SK-N-SH (cell line): Measurements from ENCODE around the gene MAGEC3. TPM values are rescaled to one million over a fixed set of nuclear protein-coding genes. Genes with fewer than 3 reads are reported as not detected.

ENCODE experiments used
- CTCF ChIA-PET: fragments of 300-600, 350-600 bp; formaldehyde crosslinking; extraction: SDS; loops from one replicate; lab custom pipeline; 2021; lab: Yijun Ruan, JAX
- POLR2A ChIA-PET: fragments of 350-600 bp; sonication (Branson Sonifier 250); formaldehyde crosslinking; extraction: SDS; loops from one replicate; lab custom pipeline; 2020; ENCODE audit warnings: antibody characterized with exemption, inconsistent platforms; lab: Yijun Ruan, JAX
- DNase-seq: peaks from one replicate; pipeline ENCODE4 v3.0.0; 2012
- H2AFZ ChIP-seq: fragments of 200-600 bp; sonication (generic); 2 replicates; pipeline ENCODE4 v1.8.1; 2016; ENCODE audit warnings: antibody characterized with exemption, mild to moderate bottlenecking, low read depth
- H3F3A ChIP-seq: fragments of 200-600 bp; sonication (generic); replicated peaks from 2 replicates; pipeline ENCODE3; 2016; ENCODE audit warnings: antibody characterized with exemption, mild to moderate bottlenecking; ENCODE audit not compliant: insufficient read depth
- H3K27ac ChIP-seq, 2 experiments: fragments of 200-500 bp in 1 of 2; fragments of 200-600 bp in 1 of 2; sonication (Bioruptor generic) in 1 of 2; sonication (generic), shearing (Covaris generic) in 1 of 2; 2 replicates each; pipeline versions ENCODE4 v1.5.1 to v1.6.1; 2014 to 2016; ENCODE audit warnings: low read depth in 2 of 2, inconsistent platforms in 1 of 2, low read length in 1 of 2, mild to moderate bottlenecking in 1 of 2, mixed read lengths in 1 of 2
- H3K27me3 ChIP-seq: fragments of 200-600 bp; sonication (generic), shearing (Covaris generic); 2 replicates; pipeline ENCODE4 v1.6.1; 2016; ENCODE audit warnings: mixed run types; ENCODE audit not compliant: insufficient read depth
- H3K36me3 ChIP-seq, 2 experiments: fragments of 200-500 bp in 1 of 2; fragments of 200-600 bp in 1 of 2; sonication (Bioruptor generic) in 1 of 2; sonication (generic) in 1 of 2; replicated peaks in 1 of 2; 2 replicates each; pipeline versions ENCODE3 to v1.5.1; 2014 to 2016; ENCODE audit warnings: low read length in 1 of 2, mild to moderate bottlenecking in 1 of 2; ENCODE audit not compliant: insufficient read depth in 2 of 2, control insufficient read depth in 1 of 2
- H3K4me1 ChIP-seq, 2 experiments: fragments of 200-500 bp in 1 of 2; fragments of 200-600 bp in 1 of 2; sonication (Bioruptor generic) in 1 of 2; sonication (generic), shearing (Covaris generic) in 1 of 2; 2 replicates each; pipeline versions ENCODE4 v1.5.1 to v1.6.1; 2014 to 2016; ENCODE audit warnings: low read depth in 1 of 2, low read length in 1 of 2, mixed run types in 1 of 2; ENCODE audit not compliant: insufficient read depth in 2 of 2, control insufficient read depth in 1 of 2
- H3K4me2 ChIP-seq: fragments of 200-600 bp; sonication (generic), shearing (Covaris generic); 2 replicates; pipeline ENCODE4 v1.6.1; 2017; ENCODE audit warnings: mixed run types
- H3K4me3 ChIP-seq, 2 experiments: fragments of 200-500 bp in 1 of 2; fragments of 200-600 bp in 1 of 2; sonication (Bioruptor generic) in 1 of 2; sonication (generic), shearing (Covaris generic) in 1 of 2; 2 replicates each; pipeline versions ENCODE4 v1.5.1 to v1.8.1; 2014 to 2016; ENCODE audit warnings: low read depth in 2 of 2, inconsistent platforms in 1 of 2, low read length in 1 of 2, mild to moderate bottlenecking in 1 of 2, mixed read lengths in 1 of 2, moderate library complexity in 1 of 2
- H3K79me2 ChIP-seq: fragments of 200-600 bp; sonication (generic); 2 replicates; pipeline ENCODE4 v1.8.1; 2017; ENCODE audit warnings: mild to moderate bottlenecking; ENCODE audit not compliant: insufficient read depth
- H3K9ac ChIP-seq: fragments of 200-600 bp; sonication (generic); 2 replicates; pipeline ENCODE4 v1.6.1; 2017; ENCODE audit warnings: mixed run types
- H3K9me2 ChIP-seq: fragments of 200-600 bp; sonication (generic); 2 replicates; pipeline ENCODE4 v1.6.1; 2017; ENCODE audit warnings: mixed run types
- H3K9me3 ChIP-seq: fragments of 200-600 bp; sonication (generic); 2 replicates; pipeline ENCODE4 v1.6.1; 2017; ENCODE audit warnings: mixed run types, mild to moderate bottlenecking, moderate library complexity
- H4K20me1 ChIP-seq: fragments of 200-600 bp; sonication (generic); 2 replicates; pipeline ENCODE4 v1.6.1; 2017; ENCODE audit warnings: mild to moderate bottlenecking, mixed run types; ENCODE audit not compliant: insufficient read depth
- CTCF ChIP-seq: fragments of 200-600 bp; sonication (generic); IDR thresholded peaks from 2 replicates; pipeline ENCODE4 v1.6.1; 2017; ENCODE audit warnings: antibody characterized with exemption, mild to moderate bottlenecking, moderate library complexity
- EP300 ChIP-seq, 2 experiments: IDR thresholded peaks; 2 replicates each; pipeline versions ENCODE4 v1.4.0 to v1.6.1; 2012; ENCODE audit warnings: borderline replicate concordance in 1 of 2, low read depth in 1 of 2, low read length in 1 of 2
- EZH2phosphoT487 ChIP-seq: fragments of 200-600 bp; sonication (generic); IDR thresholded peaks from 2 replicates; pipeline ENCODE4 v1.6.1; 2017; ENCODE audit warnings: low read depth, mixed run types, mild to moderate bottlenecking, antibody characterized with exemption, moderate library complexity, borderline replicate concordance
- FOSL2 ChIP-seq: IDR thresholded peaks from 2 replicates; pipeline ENCODE4 v1.4.0; 2012; ENCODE audit warnings: low read depth, mild to moderate bottlenecking, moderate library complexity, borderline replicate concordance
- FOXM1 ChIP-seq: IDR thresholded peaks from 2 replicates; pipeline ENCODE4 v1.4.0; 2012; ENCODE audit warnings: low read depth, mild to moderate bottlenecking
- GATA2 ChIP-seq: sonication (generic); formaldehyde crosslinking; IDR thresholded peaks from 2 replicates; pipeline ENCODE4 v1.5.0; 2020; ENCODE audit warnings: mild to moderate bottlenecking, missing genetic modification reagents
- IRF3 ChIP-seq: fragments of 150-350 bp; IDR thresholded peaks from 2 replicates; pipeline ENCODE4 v1.6.1; 2016; ENCODE audit warnings: mild to moderate bottlenecking, low read depth, low read length
- JUND ChIP-seq: IDR thresholded peaks from 2 replicates; pipeline ENCODE4 v1.4.0; 2012
- MEF2A ChIP-seq: IDR thresholded peaks from 2 replicates; pipeline ENCODE4 v1.4.0; 2012; ENCODE audit warnings: low read depth, borderline replicate concordance
- NFIC ChIP-seq: IDR thresholded peaks from 2 replicates; pipeline ENCODE4 v1.4.0; 2012; ENCODE audit warnings: borderline replicate concordance
- PBX3 ChIP-seq: IDR thresholded peaks from 2 replicates; pipeline ENCODE4; 2012
- RAD21 ChIP-seq: IDR thresholded peaks from 2 replicates; pipeline ENCODE4 v1.6.1; 2012; ENCODE audit warnings: mild to moderate bottlenecking, low read length
- RFX5 ChIP-seq: IDR thresholded peaks from 2 replicates; pipeline ENCODE4 v1.6.1; 2012; ENCODE audit warnings: mild to moderate bottlenecking, improper control_type of control experiment, low read length
- RXRA ChIP-seq: IDR thresholded peaks from 2 replicates; pipeline ENCODE4 v1.4.0; 2012; ENCODE audit warnings: low read depth, mild to moderate bottlenecking, borderline replicate concordance
- SIN3A ChIP-seq: IDR thresholded peaks from 2 replicates; pipeline ENCODE4 v1.6.1; 2012; ENCODE audit warnings: low read depth, mild to moderate bottlenecking, low read length, moderate library complexity, borderline replicate concordance
- TAF1 ChIP-seq: IDR thresholded peaks from 2 replicates; pipeline ENCODE4 v1.6.1; 2012; ENCODE audit warnings: low read depth, mild to moderate bottlenecking, low read length, moderate library complexity, borderline replicate concordance
- TCF12 ChIP-seq: IDR thresholded peaks from 2 replicates; pipeline ENCODE4 v1.4.0; 2012
- USF2 ChIP-seq: fragments of 150-350 bp; IDR thresholded peaks from 2 replicates; pipeline ENCODE4 v1.6.1; 2017; ENCODE audit warnings: antibody characterized with exemption, low read length, low read depth, borderline replicate concordance
- YY1 ChIP-seq: IDR thresholded peaks from 2 replicates; pipeline ENCODE4 v1.4.0; 2012; ENCODE audit warnings: low read depth, mild to moderate bottlenecking
- ZBTB33 ChIP-seq: IDR thresholded peaks from 2 replicates; pipeline ENCODE4 v1.4.0; 2012; ENCODE audit warnings: low read depth, borderline replicate concordance
- WGBS: methylation state at CpG from one replicate; pipeline ENCODE4 v1.1.6; 2017; ENCODE audit warnings: low lambda C conversion rate; 5-methylcytosine and 5-hydroxymethylcytosine counted together
- polyA plus RNA-seq, 3 experiments: library from polyadenylated mRNA; depleted of rRNA; stranded (reverse); fragments of >200 nt; gene quantifications; 2 replicates each; pipeline ENCODE4 v1.2.3, GENCODE V29; 2012

The MAGEC3 gene
- polyA plus RNA-seq, 1 of the 3 experiments (the other 2 are of a cell fraction), result 0.26 TPM

- WGBS, result 5% methylated on average over 2 of the region's 2 CpGs
- no peaks in the 10 kb centered on the region for H3K9me3 ChIP-seq
- H4K20me1 ChIP-seq, result no peaks in the 10 kb centered on the region
- H3K4me2 ChIP-seq, result no peak overlapping the region
- H3K4me3 ChIP-seq, result no peak overlapping the region
- no peak for TF ChIP-seq EP300 (IDR thresholded peaks at IDR 0.05; ENCODE audit: borderline replicate concordance in 1 of 2, low read depth in 1 of 2, low read length in 1 of 2)
- TF ChIP-seq YY1, result no peak
- no peak for TF ChIP-seq ZBTB33
- TF ChIP-seq NFIC, result no peak
- TF ChIP-seq USF2, result no peak
- no peak for TF ChIP-seq FOSL2
- no peak for TF ChIP-seq SIN3A
- no peak for TF ChIP-seq TAF1
- TF ChIP-seq RXRA, result no peak
- TF ChIP-seq MEF2A, result no peak
- no peak for TF ChIP-seq IRF3
- TF ChIP-seq GATA2, result no peak
- TF ChIP-seq PBX3, result no peak
- TF ChIP-seq FOXM1, result no peak
- TF ChIP-seq CTCF, result no peak
- no peak for TF ChIP-seq RFX5
- TF ChIP-seq TCF12, result no peak
- no peak for TF ChIP-seq EZH2phosphoT487
- TF ChIP-seq JUND, result no peak
- TF ChIP-seq RAD21, result no peak
- H3K79me2 ChIP-seq, result no peaks in the 10 kb centered on the region
- no peaks in the 10 kb centered on the region for H3K9me2 ChIP-seq
- CTCF ChIA-PET, result no interaction called here
- H3K27ac ChIP-seq, result no peak overlapping the region
- POLR2A ChIA-PET, result no interaction called here
- H2AFZ ChIP-seq, result no peak overlapping the region
- no peaks in the 10 kb centered on the region for H3K4me1 ChIP-seq
- no peaks in the 10 kb centered on the region for H3F3A ChIP-seq
- H3K27me3 ChIP-seq, result no peaks in the 10 kb centered on the region
- H3K9ac ChIP-seq, result no peak overlapping the region
- DNase-seq, result no peak
- no peaks in the 10 kb centered on the region for H3K36me3 ChIP-seq
These were observed 86.2 kb downstream of the MAGEC3 start for GRCh38 chrX:141924293-141924692.
